Natural killer cell (primary cell): Measurements from ENCODE around the gene MDGA2. TPM values are rescaled to one million over a fixed set of nuclear protein-coding genes. Genes with fewer than 3 reads are reported as not detected.

ENCODE experiments used
- ATAC-seq, 3 donors: fragments of 150-1000 bp in 2 of 3; fragments of 200-7000 bp in 1 of 3; cut with Tn5 transposase; 1 replicate in 1 of 3; 2 replicates in 2 of 3; pipeline ENCODE4 v1.10.0; 2021; ENCODE audit warnings: mild to moderate bottlenecking in 2 of 3, moderate library complexity in 2 of 3
- DNase-seq, 2 donors: peaks; one replicate each; pipeline versions ENCODE4 v3.0.0 to v3.0.0-alpha.2; 2013 to 2021; ENCODE audit warnings: mixed read lengths in 1 of 2
- H3K27ac ChIP-seq: one replicate; pipeline ENCODE4 v1.5.1; 2013; ENCODE audit warnings: mild to moderate bottlenecking, low read length
- H3K27me3 ChIP-seq: one replicate; pipeline ENCODE4 v1.6.1; 2013; ENCODE audit warnings: low read length; ENCODE audit not compliant: control insufficient read depth, insufficient read depth
- H3K36me3 ChIP-seq: one replicate; pipeline ENCODE4 v1.6.1; 2013; ENCODE audit warnings: low read length; ENCODE audit not compliant: control insufficient read depth, insufficient read depth
- H3K4me1 ChIP-seq: one replicate; pipeline ENCODE4 v1.6.1; 2013; ENCODE audit warnings: low read length; ENCODE audit not compliant: control insufficient read depth, insufficient read depth
- H3K4me3 ChIP-seq: one replicate; pipeline ENCODE4 v1.5.1; 2013; ENCODE audit warnings: low read length
- H3K9me3 ChIP-seq: one replicate; pipeline ENCODE4 v1.6.1; 2013; ENCODE audit warnings: low read length; ENCODE audit not compliant: control insufficient read depth, insufficient read depth
- H3K27ac Mint-ChIP-seq, 2 donors: one replicate each; pipeline ENCODE4 v1.8.0; 2022; ENCODE audit warnings: mild to moderate bottlenecking in 2 of 2, mixed read lengths in 2 of 2, moderate library complexity in 1 of 2
- H3K27me3 Mint-ChIP-seq, 2 donors: one replicate each; pipeline ENCODE4 v1.8.0; 2022; ENCODE audit warnings: low read depth in 2 of 2, mixed read lengths in 2 of 2
- H3K36me3 Mint-ChIP-seq: one replicate; pipeline ENCODE4 v1.8.0; 2022; ENCODE audit warnings: mixed read lengths
- H3K4me1 Mint-ChIP-seq, 2 donors: one replicate each; pipeline ENCODE4 v1.8.0; 2022; ENCODE audit warnings: mixed read lengths in 2 of 2
- H3K4me3 Mint-ChIP-seq: one replicate; pipeline ENCODE4 v1.8.0; 2022; ENCODE audit warnings: mild to moderate bottlenecking, moderate library complexity, mixed read lengths
- H3K9me3 Mint-ChIP-seq, 2 donors: one replicate each; pipeline ENCODE4 v1.8.0; 2022; ENCODE audit warnings: mixed read lengths in 2 of 2
- WGBS: methylation state at CpG from one replicate; pipeline ENCODE4 v1.1.7; 2013; ENCODE audit warnings: missing lambda C conversion rate; ENCODE audit not compliant: insufficient coverage; 5-methylcytosine and 5-hydroxymethylcytosine counted together
- intact Hi-C: fragments of 100-400 bp; cut with micrococcal nuclease; formaldehyde crosslinking; loops from one replicate; pipeline ENCODE4 v1.14.2; 2022
- total RNA-seq, 4 donors: library from RNA; stranded (reverse); fragments of 120-200 nt in 1 of 4; gene quantifications; one replicate each; pipeline versions ENCODE4 v1.2.3 to v1.2.4, GENCODE V29; 2013 to 2022
- TF ChIP-seq, protein P1 (sequence below): fragments of 200-600 bp; IDR thresholded peaks from one replicate; pipeline ENCODE4 v1.8.0; 2022; ENCODE audit warnings: antibody characterized with exemption

The MDGA2 gene
- total RNA-seq, 3 donors from 2014 or later (not counting 1 experiment from before 2014, with no cell fraction given) = not detected

DNA sequence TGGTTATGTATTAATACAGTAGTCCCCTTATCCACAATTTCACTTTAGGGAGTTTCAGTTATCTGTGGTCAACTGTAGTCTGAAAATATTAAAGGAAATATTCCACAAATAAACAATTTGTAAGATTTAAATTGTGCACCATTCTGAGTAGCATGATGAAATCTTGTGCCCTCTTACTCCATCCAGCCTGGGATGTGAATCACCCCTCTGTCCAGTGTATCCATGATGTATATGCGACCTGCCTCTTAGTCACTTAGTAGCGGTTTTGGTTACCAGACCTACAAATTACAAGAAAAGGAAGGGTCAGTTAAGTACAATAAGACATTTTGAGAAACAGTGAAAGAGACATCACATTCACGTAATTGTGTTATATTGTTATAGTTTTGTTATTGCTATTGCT, 39.9 kb upstream of the MDGA2 start:
- 80% methylated on average over 2 of the region's 3 CpGs for WGBS
- Mint-ChIP-seq H3K27ac (no peak overlapping the region), H3K9me3 (peaks cover 0 to 4% of the 10 kb centered on the region in 2 donors), H3K27me3 (no peaks in the 10 kb centered on the region), H3K4me1 (no peaks in the 10 kb centered on the region), H3K4me3 (no peak overlapping the region), H3K36me3 (no peaks in the 10 kb centered on the region)
- TF ChIP-seq, protein P1, sequence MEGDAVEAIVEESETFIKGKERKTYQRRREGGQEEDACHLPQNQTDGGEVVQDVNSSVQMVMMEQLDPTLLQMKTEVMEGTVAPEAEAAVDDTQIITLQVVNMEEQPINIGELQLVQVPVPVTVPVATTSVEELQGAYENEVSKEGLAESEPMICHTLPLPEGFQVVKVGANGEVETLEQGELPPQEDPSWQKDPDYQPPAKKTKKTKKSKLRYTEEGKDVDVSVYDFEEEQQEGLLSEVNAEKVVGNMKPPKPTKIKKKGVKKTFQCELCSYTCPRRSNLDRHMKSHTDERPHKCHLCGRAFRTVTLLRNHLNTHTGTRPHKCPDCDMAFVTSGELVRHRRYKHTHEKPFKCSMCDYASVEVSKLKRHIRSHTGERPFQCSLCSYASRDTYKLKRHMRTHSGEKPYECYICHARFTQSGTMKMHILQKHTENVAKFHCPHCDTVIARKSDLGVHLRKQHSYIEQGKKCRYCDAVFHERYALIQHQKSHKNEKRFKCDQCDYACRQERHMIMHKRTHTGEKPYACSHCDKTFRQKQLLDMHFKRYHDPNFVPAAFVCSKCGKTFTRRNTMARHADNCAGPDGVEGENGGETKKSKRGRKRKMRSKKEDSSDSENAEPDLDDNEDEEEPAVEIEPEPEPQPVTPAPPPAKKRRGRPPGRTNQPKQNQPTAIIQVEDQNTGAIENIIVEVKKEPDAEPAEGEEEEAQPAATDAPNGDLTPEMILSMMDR = no peak
- H3K36me3 ChIP-seq = no peaks in the 10 kb centered on the region
- H3K4me1 ChIP-seq = no peaks in the 10 kb centered on the region
- ATAC-seq (no peak), DNase-seq (no peak)
- H3K9me3 ChIP-seq = no peaks in the 10 kb centered on the region
- intact Hi-C loops = no loop called here
- H3K4me3 ChIP-seq = no peak overlapping the region
- no peak overlapping the region for H3K27ac ChIP-seq
- H3K27me3 ChIP-seq = no peaks in the 10 kb centered on the region

DNA sequence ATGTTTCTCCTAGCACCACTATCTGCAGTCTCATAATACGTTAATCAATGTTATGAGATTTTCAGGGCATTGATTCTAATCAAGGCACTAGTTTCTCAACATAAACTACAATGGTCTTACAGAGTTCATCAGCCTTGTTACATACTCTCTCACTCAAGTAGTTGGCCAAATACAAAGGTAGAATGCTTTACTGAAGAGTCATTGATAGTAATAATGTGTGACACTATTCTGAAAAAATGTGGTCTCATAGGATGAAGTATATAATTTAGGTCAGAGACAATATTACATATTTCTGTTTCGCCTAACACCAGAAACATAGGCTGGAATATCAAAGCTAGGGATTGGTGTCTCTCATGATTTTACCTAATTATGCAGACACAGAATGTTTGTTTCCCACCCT, 35.2 kb upstream of the MDGA2 start:
- Mint-ChIP-seq H3K4me3 (no peak overlapping the region), H3K27me3 (no peaks in the 10 kb centered on the region), H3K36me3 (no peaks in the 10 kb centered on the region), H3K9me3 (peaks cover 7 to 9% of the 10 kb centered on the region in 2 donors), H3K27ac (no peak overlapping the region), H3K4me1 (no peaks in the 10 kb centered on the region)
- ATAC-seq (no peak), DNase-seq (no peak)
- Histone ChIP-seq H3K27ac (no peak overlapping the region), H3K9me3 (no peaks in the 10 kb centered on the region), H3K4me3 (no peak overlapping the region), H3K27me3 (no peaks in the 10 kb centered on the region), H3K36me3 (no peaks in the 10 kb centered on the region), H3K4me1 (no peaks in the 10 kb centered on the region)
- intact Hi-C loops = no loop called here
- TF ChIP-seq, protein P1 = no peak
- WGBS = 84% methylated on average over 2 of the region's 2 CpGs

DNA sequence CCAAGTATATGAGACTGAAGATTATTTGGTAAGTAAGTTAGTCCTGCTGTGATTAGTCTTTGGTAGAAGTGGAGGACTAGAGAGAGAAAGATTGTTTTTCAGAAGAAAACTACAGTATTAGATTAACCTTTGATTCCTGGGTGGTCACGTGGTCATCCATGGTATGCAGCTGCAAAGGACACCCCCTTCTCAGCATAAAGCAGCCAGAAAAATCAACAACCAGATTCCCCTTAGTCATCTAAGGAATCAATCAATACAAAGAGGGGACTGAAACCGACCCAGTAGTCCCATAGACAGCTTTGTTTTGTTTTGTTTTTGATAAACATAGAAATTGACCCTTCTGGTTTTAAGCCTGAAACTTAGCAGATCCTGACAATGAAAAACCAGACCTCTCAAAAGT, 30.3 kb upstream of the MDGA2 start:
- no peak overlapping the region for H3K27ac ChIP-seq
- 58% methylated on average over 2 of the region's 2 CpGs for WGBS
- no peaks in the 10 kb centered on the region for H3K27me3 ChIP-seq
- intact Hi-C loops = no loop called here
- TF ChIP-seq, protein P1 = no peak
- Mint-ChIP-seq H3K27me3 (no peaks in the 10 kb centered on the region), H3K36me3 (no peaks in the 10 kb centered on the region), H3K27ac (no peak overlapping the region), H3K9me3 (peaks cover 7 to 8% of the 10 kb centered on the region in 2 donors), H3K4me1 (no peaks in the 10 kb centered on the region), H3K4me3 (no peak overlapping the region)
- DNase-seq = no peak
- H3K4me1 ChIP-seq = no peaks in the 10 kb centered on the region
- ATAC-seq = no peak
- no peak overlapping the region for H3K4me3 ChIP-seq
- no peaks in the 10 kb centered on the region for H3K36me3 ChIP-seq
- H3K9me3 ChIP-seq = no peaks in the 10 kb centered on the region

DNA sequence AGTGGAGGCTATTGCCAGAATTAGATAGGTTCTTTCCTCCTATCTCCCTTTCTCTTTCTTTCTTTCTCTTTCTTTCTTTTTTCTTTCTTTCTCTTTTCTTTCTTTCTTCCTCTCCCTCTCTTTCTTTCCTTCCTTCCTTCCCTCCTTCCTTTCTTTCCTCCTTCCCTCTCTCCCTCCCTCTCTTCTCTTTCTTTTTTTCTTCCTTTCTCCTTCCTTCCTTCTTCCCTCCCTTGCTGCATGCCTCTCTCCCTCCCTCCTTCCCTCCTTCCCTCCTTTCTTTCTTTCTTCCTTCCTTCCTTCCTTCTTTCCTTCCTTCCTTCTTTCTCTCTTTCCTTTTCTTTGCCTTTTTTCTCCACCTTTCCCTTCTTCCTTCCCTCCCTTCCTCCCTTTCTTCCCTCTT, 16.4 kb upstream of the MDGA2 start:
- no peaks in the 10 kb centered on the region for H3K36me3 ChIP-seq
- Mint-ChIP-seq H3K9me3 (peaks cover 11 to 15% of the 10 kb centered on the region in 2 donors), H3K4me3 (no peak overlapping the region), H3K36me3 (peaks cover 6% of the 10 kb centered on the region), H3K4me1 (no peaks in the 10 kb centered on the region), H3K27me3 (no peaks in the 10 kb centered on the region), H3K27ac (no peak overlapping the region)
- DNase-seq (no peak), ATAC-seq (no peak)
- intact Hi-C loops = no loop called here
- no peak overlapping the region for H3K27ac ChIP-seq
- H3K27me3 ChIP-seq = no peaks in the 10 kb centered on the region
- TF ChIP-seq, protein P1 = no peak
- H3K4me1 ChIP-seq = no peaks in the 10 kb centered on the region
- H3K9me3 ChIP-seq = no peaks in the 10 kb centered on the region
- no peak overlapping the region for H3K4me3 ChIP-seq
